SK-N-SH (cell line): ENCODE data around the gene ZNF615. TPM values are rescaled to one million over a fixed set of nuclear protein-coding genes. Genes with fewer than 3 reads are reported as not detected.
"Not testable (repeated sequence)": the region's sequence is repeated elsewhere in the genome, so short reads cannot be mapped to it uniquely, and the experiment has no call there.

Experiments used
- CTCF ChIA-PET: fragments of 300-600, 350-600 bp; formaldehyde crosslinking; extraction: SDS; loops from one replicate; lab custom pipeline; 2021; lab: Yijun Ruan, JAX
- POLR2A ChIA-PET: fragments of 350-600 bp; sonication (Branson Sonifier 250); formaldehyde crosslinking; extraction: SDS; loops from one replicate; lab custom pipeline; 2020; ENCODE audit warnings: antibody characterized with exemption, inconsistent platforms; lab: Yijun Ruan, JAX
- DNase-seq: peaks from one replicate; pipeline ENCODE4 v3.0.0; 2012
- H2AFZ ChIP-seq: fragments of 200-600 bp; sonication (generic); 2 replicates; pipeline ENCODE4 v1.8.1; 2016; ENCODE audit warnings: antibody characterized with exemption, mild to moderate bottlenecking, low read depth
- H3F3A ChIP-seq: fragments of 200-600 bp; sonication (generic); replicated peaks from 2 replicates; pipeline ENCODE3; 2016; ENCODE audit warnings: antibody characterized with exemption, mild to moderate bottlenecking; ENCODE audit not compliant: insufficient read depth
- H3K27ac ChIP-seq, 2 experiments: fragments of 200-500 bp in 1 of 2; fragments of 200-600 bp in 1 of 2; sonication (Bioruptor generic) in 1 of 2; sonication (generic), shearing (Covaris generic) in 1 of 2; 2 replicates each; pipeline versions ENCODE4 v1.5.1 to v1.6.1; 2014 to 2016; ENCODE audit warnings: low read depth in 2 of 2, inconsistent platforms in 1 of 2, low read length in 1 of 2, mild to moderate bottlenecking in 1 of 2, mixed read lengths in 1 of 2
- H3K27me3 ChIP-seq: fragments of 200-600 bp; sonication (generic), shearing (Covaris generic); 2 replicates; pipeline ENCODE4 v1.6.1; 2016; ENCODE audit warnings: mixed run types; ENCODE audit not compliant: insufficient read depth
- H3K36me3 ChIP-seq, 2 experiments: fragments of 200-500 bp in 1 of 2; fragments of 200-600 bp in 1 of 2; sonication (Bioruptor generic) in 1 of 2; sonication (generic) in 1 of 2; replicated peaks in 1 of 2; 2 replicates each; pipeline versions ENCODE3 to v1.5.1; 2014 to 2016; ENCODE audit warnings: low read length in 1 of 2, mild to moderate bottlenecking in 1 of 2; ENCODE audit not compliant: insufficient read depth in 2 of 2, control insufficient read depth in 1 of 2
- H3K4me1 ChIP-seq, 2 experiments: fragments of 200-500 bp in 1 of 2; fragments of 200-600 bp in 1 of 2; sonication (Bioruptor generic) in 1 of 2; sonication (generic), shearing (Covaris generic) in 1 of 2; 2 replicates each; pipeline versions ENCODE4 v1.5.1 to v1.6.1; 2014 to 2016; ENCODE audit warnings: low read depth in 1 of 2, low read length in 1 of 2, mixed run types in 1 of 2; ENCODE audit not compliant: insufficient read depth in 2 of 2, control insufficient read depth in 1 of 2
- H3K4me2 ChIP-seq: fragments of 200-600 bp; sonication (generic), shearing (Covaris generic); 2 replicates; pipeline ENCODE4 v1.6.1; 2017; ENCODE audit warnings: mixed run types
- H3K4me3 ChIP-seq, 2 experiments: fragments of 200-500 bp in 1 of 2; fragments of 200-600 bp in 1 of 2; sonication (Bioruptor generic) in 1 of 2; sonication (generic), shearing (Covaris generic) in 1 of 2; 2 replicates each; pipeline versions ENCODE4 v1.5.1 to v1.8.1; 2014 to 2016; ENCODE audit warnings: low read depth in 2 of 2, inconsistent platforms in 1 of 2, low read length in 1 of 2, mild to moderate bottlenecking in 1 of 2, mixed read lengths in 1 of 2, moderate library complexity in 1 of 2
- H3K79me2 ChIP-seq: fragments of 200-600 bp; sonication (generic); 2 replicates; pipeline ENCODE4 v1.8.1; 2017; ENCODE audit warnings: mild to moderate bottlenecking; ENCODE audit not compliant: insufficient read depth
- H3K9ac ChIP-seq: fragments of 200-600 bp; sonication (generic); 2 replicates; pipeline ENCODE4 v1.6.1; 2017; ENCODE audit warnings: mixed run types
- H3K9me2 ChIP-seq: fragments of 200-600 bp; sonication (generic); 2 replicates; pipeline ENCODE4 v1.6.1; 2017; ENCODE audit warnings: mixed run types
- H3K9me3 ChIP-seq: fragments of 200-600 bp; sonication (generic); 2 replicates; pipeline ENCODE4 v1.6.1; 2017; ENCODE audit warnings: mixed run types, mild to moderate bottlenecking, moderate library complexity
- H4K20me1 ChIP-seq: fragments of 200-600 bp; sonication (generic); 2 replicates; pipeline ENCODE4 v1.6.1; 2017; ENCODE audit warnings: mild to moderate bottlenecking, mixed run types; ENCODE audit not compliant: insufficient read depth
- CTCF ChIP-seq: fragments of 200-600 bp; sonication (generic); IDR thresholded peaks from 2 replicates; pipeline ENCODE4 v1.6.1; 2017; ENCODE audit warnings: antibody characterized with exemption, mild to moderate bottlenecking, moderate library complexity
- EZH2phosphoT487 ChIP-seq: fragments of 200-600 bp; sonication (generic); IDR thresholded peaks from 2 replicates; pipeline ENCODE4 v1.6.1; 2017; ENCODE audit warnings: low read depth, mixed run types, mild to moderate bottlenecking, antibody characterized with exemption, moderate library complexity, borderline replicate concordance
- FOXM1 ChIP-seq: IDR thresholded peaks from 2 replicates; pipeline ENCODE4 v1.4.0; 2012; ENCODE audit warnings: low read depth, mild to moderate bottlenecking
- GABPA ChIP-seq: IDR thresholded peaks from 2 replicates; pipeline ENCODE4 v1.4.0; 2012; ENCODE audit warnings: low read depth, mild to moderate bottlenecking
- JUND ChIP-seq: IDR thresholded peaks from 2 replicates; pipeline ENCODE4 v1.4.0; 2012
- NFIC ChIP-seq: IDR thresholded peaks from 2 replicates; pipeline ENCODE4 v1.4.0; 2012; ENCODE audit warnings: borderline replicate concordance
- REST ChIP-seq: IDR thresholded peaks from 2 replicates; pipeline ENCODE4 v1.6.1; 2012; ENCODE audit warnings: mild to moderate bottlenecking, low read depth, low read length, moderate library complexity
- RXRA ChIP-seq: IDR thresholded peaks from 2 replicates; pipeline ENCODE4 v1.4.0; 2012; ENCODE audit warnings: low read depth, mild to moderate bottlenecking, borderline replicate concordance
- SIN3A ChIP-seq: IDR thresholded peaks from 2 replicates; pipeline ENCODE4 v1.6.1; 2012; ENCODE audit warnings: low read depth, mild to moderate bottlenecking, low read length, moderate library complexity, borderline replicate concordance
- TAF1 ChIP-seq: IDR thresholded peaks from 2 replicates; pipeline ENCODE4 v1.6.1; 2012; ENCODE audit warnings: low read depth, mild to moderate bottlenecking, low read length, moderate library complexity, borderline replicate concordance
- TCF12 ChIP-seq: IDR thresholded peaks from 2 replicates; pipeline ENCODE4 v1.4.0; 2012
- TEAD4 ChIP-seq: IDR thresholded peaks from 2 replicates; pipeline ENCODE4 v1.4.0; 2012; ENCODE audit warnings: mild to moderate bottlenecking, borderline replicate concordance; ENCODE audit not compliant: insufficient read depth
- USF1 ChIP-seq: IDR thresholded peaks from 2 replicates; pipeline ENCODE4 v1.4.0; 2012; ENCODE audit warnings: low read depth, borderline replicate concordance
- YY1 ChIP-seq: IDR thresholded peaks from 2 replicates; pipeline ENCODE4 v1.4.0; 2012; ENCODE audit warnings: low read depth, mild to moderate bottlenecking
- ZBTB33 ChIP-seq: IDR thresholded peaks from 2 replicates; pipeline ENCODE4 v1.4.0; 2012; ENCODE audit warnings: low read depth, borderline replicate concordance
- WGBS: methylation state at CpG from one replicate; pipeline ENCODE4 v1.1.6; 2017; ENCODE audit warnings: low lambda C conversion rate; 5-methylcytosine and 5-hydroxymethylcytosine counted together
- polyA plus RNA-seq, 3 experiments: library from polyadenylated mRNA; depleted of rRNA; stranded (reverse); fragments of >200 nt; gene quantifications; 2 replicates each; pipeline ENCODE4 v1.2.3, GENCODE V29; 2012
- TF ChIP-seq, protein P1 (sequence below): fragments of 150-350 bp; IDR thresholded peaks from 2 replicates; pipeline ENCODE4 v1.6.1; 2016; ENCODE audit warnings: mild to moderate bottlenecking, low read depth, low read length

Gene ZNF615
- polyA plus RNA-seq, 1 of the 3 experiments (the other 2 are of a cell fraction): 1.6 TPM

DNA sequence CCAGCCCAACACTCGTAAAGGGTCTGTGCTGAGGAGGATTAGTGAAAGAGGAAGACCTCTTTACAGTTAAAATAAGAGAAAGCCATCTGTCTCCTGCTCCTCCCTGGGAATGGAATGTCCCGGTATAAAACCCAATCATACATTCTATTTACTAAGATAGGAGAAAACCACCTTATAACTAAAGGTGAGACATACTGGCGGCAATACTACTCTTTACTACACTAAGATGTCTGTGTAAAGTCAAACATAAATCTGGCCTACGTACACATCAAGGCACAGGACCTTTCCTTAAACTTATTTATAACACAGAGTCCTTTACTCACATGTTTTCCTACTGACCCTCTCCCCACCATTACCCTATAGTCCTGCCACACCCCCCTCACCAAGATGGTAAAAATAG, 24.6 kb downstream of the ZNF615 start (continued):
- no peak for TF ChIP-seq REST

DNA sequence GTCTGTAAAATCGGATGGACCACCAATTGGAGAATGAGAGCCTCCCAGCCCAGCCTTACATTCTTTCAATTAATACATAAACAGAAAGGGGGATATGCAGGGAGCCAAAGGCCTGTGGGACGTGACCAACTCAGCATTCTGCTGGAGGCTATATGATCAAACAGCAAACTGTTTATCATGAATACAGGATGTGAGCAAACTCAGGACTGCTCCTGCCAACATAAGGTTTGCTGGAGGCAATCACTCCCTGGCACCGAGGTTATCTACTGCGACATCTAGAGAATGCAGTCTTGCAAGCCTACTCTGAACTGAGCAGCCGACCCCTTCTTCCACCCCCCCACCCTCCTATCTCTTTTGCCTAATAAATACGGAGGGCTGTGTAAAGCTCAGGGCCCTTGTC, 27.1 kb downstream of the ZNF615 start:
- H3K4me2 ChIP-seq, H2AFZ ChIP-seq, H3K9me2 ChIP-seq, H3K27ac ChIP-seq, DNase-seq, POLR2A ChIA-PET, H4K20me1 ChIP-seq, H3K9ac ChIP-seq, CTCF ChIA-PET, H3K27me3 ChIP-seq, H3K9me3 ChIP-seq, H3F3A ChIP-seq, H3K4me1 ChIP-seq, H3K4me3 ChIP-seq: not testable (repeated sequence)
- 77% methylated on average over 6 of the region's 6 CpGs for WGBS
- Histone ChIP-seq H3K79me2 (peaks cover 92% of the 10 kb centered on the region), H3K36me3 (peaks cover 0 to 52% of the 10 kb centered on the region in 2 experiments)

- ChIA-PET POLR2A (no interaction called here), CTCF (no interaction called here)
- no peaks in the 10 kb centered on the region for H3K9me2 ChIP-seq
- no peak overlapping the region for H2AFZ ChIP-seq
- H3K4me2 ChIP-seq: no peak overlapping the region
- no peaks in the 10 kb centered on the region for H3K4me1 ChIP-seq
- H3K79me2 ChIP-seq: peaks cover 89% of the 10 kb centered on the region
- WGBS: 85% methylated on average over 6 of the region's 6 CpGs
- no peak overlapping the region for H3K4me3 ChIP-seq
- H3K9ac ChIP-seq: no peak overlapping the region
- H3K27ac ChIP-seq: no peak overlapping the region
- DNase-seq: no peak
- no peaks in the 10 kb centered on the region for H4K20me1 ChIP-seq
- H3K36me3 ChIP-seq: peaks cover 0 to 49% of the 10 kb centered on the region in 2 experiments
- H3K9me3 ChIP-seq: no peaks in the 10 kb centered on the region; the same call in 1 of the 2 replicates
- H3F3A ChIP-seq: no peaks in the 10 kb centered on the region
- H3K27me3 ChIP-seq: no peaks in the 10 kb centered on the region
- TF ChIP-seq YY1: no peak
- no peak for TF ChIP-seq TCF12
- TF ChIP-seq, protein P1, sequence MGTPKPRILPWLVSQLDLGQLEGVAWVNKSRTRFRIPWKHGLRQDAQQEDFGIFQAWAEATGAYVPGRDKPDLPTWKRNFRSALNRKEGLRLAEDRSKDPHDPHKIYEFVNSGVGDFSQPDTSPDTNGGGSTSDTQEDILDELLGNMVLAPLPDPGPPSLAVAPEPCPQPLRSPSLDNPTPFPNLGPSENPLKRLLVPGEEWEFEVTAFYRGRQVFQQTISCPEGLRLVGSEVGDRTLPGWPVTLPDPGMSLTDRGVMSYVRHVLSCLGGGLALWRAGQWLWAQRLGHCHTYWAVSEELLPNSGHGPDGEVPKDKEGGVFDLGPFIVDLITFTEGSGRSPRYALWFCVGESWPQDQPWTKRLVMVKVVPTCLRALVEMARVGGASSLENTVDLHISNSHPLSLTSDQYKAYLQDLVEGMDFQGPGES: no peak
- no peak for TF ChIP-seq EZH2phosphoT487
- no peak for TF ChIP-seq JUND
- no peak for TF ChIP-seq RXRA
- TF ChIP-seq NFIC: no peak
- TF ChIP-seq SIN3A: no peak
- no peak for TF ChIP-seq USF1
- TF ChIP-seq TEAD4: no peak
- TF ChIP-seq GABPA: no peak
- TF ChIP-seq FOXM1: no peak
- no peak for TF ChIP-seq CTCF
- no peak for TF ChIP-seq ZBTB33
- TF ChIP-seq TAF1: no peak
These were observed 27.8 kb downstream of the ZNF615 start for GRCh38 chr19:51980116-51980736.
